Thyroid gland (tissue), 4 donors: ENCODE results near the gene HDAC9. TPM values are rescaled to one million over a fixed set of nuclear protein-coding genes. Genes with fewer than 3 reads are reported as not detected.

Experiments used
- DNase-seq, 2 donors: peaks; one replicate each; pipeline ENCODE4 v3.0.0-alpha.2; 2019
- H3K27ac ChIP-seq, 3 donors: fragments of 200-600 bp; sonication (generic); 1 replicate in 2 of 3; 2 replicates in 1 of 3; pipeline ENCODE4 v1.5.1; 2016 to 2019; ENCODE audit warnings: mild to moderate bottlenecking in 1 of 3, moderate library complexity in 1 of 3
- H3K27me3 ChIP-seq: fragments of 200-600 bp; sonication (generic); one replicate; pipeline ENCODE4 v1.5.1; 2019
- H3K36me3 ChIP-seq, 2 donors: fragments of 200-600 bp; sonication (generic); one replicate each; pipeline ENCODE4 v1.5.1; 2016 to 2019
- H3K4me1 ChIP-seq, 2 donors: fragments of 200-600 bp; sonication (generic); one replicate each; pipeline ENCODE4 v1.5.1; 2017 to 2019
- H3K4me3 ChIP-seq, 3 donors: fragments of 200-600 bp; sonication (generic); replicated peaks in 1 of 3; 1 replicate in 2 of 3; 2 replicates in 1 of 3; pipeline ENCODE4 v1.5.1; 2016; ENCODE audit warnings: mild to moderate bottlenecking in 1 of 3
- H3K9me3 ChIP-seq: fragments of 200-600 bp; sonication (generic); one replicate; pipeline ENCODE4 v1.5.1; 2017
- CTCF ChIP-seq, 6 experiments: fragments of 200-600 bp in 3 of 6; fragments of 450-650 bp in 3 of 6; sonication (generic) in 3 of 6; IDR thresholded peaks; one replicate each; pipeline ENCODE4 v1.5.1; 2016 to 2019; ENCODE audit warnings: antibody characterized with exemption in 6 of 6, mild to moderate bottlenecking in 2 of 6, inconsistent platforms in 1 of 6, moderate library complexity in 1 of 6
- POLR2A ChIP-seq, 2 donors: fragments of 450-650 bp; IDR thresholded peaks; one replicate each; pipeline ENCODE4 v1.6.1; 2017; ENCODE audit warnings: antibody characterized with exemption in 2 of 2, mild to moderate bottlenecking in 2 of 2, moderate library complexity in 1 of 2
- WGBS, 2 donors: methylation state at CpG; one replicate each; pipeline ENCODE4 v1.1.5; 2017; 5-methylcytosine and 5-hydroxymethylcytosine counted together
- intact Hi-C: fragments of 100-400 bp; cut with DNase I; formaldehyde crosslinking; loops from one replicate; pipeline ENCODE4 v1.15.1; 2023
- total RNA-seq, 4 donors: library from RNA; depleted of rRNA; stranded (reverse); fragments of >200 nt; gene quantifications; one replicate each; pipeline ENCODE4 v1.2.3, GENCODE V29; 2016

Gene HDAC9
- total RNA-seq, 4 donors from 2014 or later = 5.4 to 28.2 (median 7.2) TPM

GRCh38 chr7:18530224-18531179 is 35.0 kb downstream of the HDAC9 start:
- Histone ChIP-seq H3K27me3 (no peaks in the 10 kb centered on the region), H3K9me3 (no peaks in the 10 kb centered on the region), H3K4me3 (no peak overlapping the region), H3K27ac (peak overlapping the region in 1 of 3 donors; percentile 19), H3K4me1 (peaks cover 0 to 5% of the 10 kb centered on the region in 2 donors), H3K36me3 (no peaks in the 10 kb centered on the region)
- DNase-seq = peak in 1 of 2 donors; percentile 13
- 74 to 80% methylated on average over 5 of the region's 5 CpGs for WGBS, 2 donors
- intact Hi-C loops = no loop called here
- TF ChIP-seq POLR2A (IDR thresholded peaks at IDR 0.05) (no peak), CTCF (IDR thresholded peaks at IDR 0.05) (no peak)

DNA sequence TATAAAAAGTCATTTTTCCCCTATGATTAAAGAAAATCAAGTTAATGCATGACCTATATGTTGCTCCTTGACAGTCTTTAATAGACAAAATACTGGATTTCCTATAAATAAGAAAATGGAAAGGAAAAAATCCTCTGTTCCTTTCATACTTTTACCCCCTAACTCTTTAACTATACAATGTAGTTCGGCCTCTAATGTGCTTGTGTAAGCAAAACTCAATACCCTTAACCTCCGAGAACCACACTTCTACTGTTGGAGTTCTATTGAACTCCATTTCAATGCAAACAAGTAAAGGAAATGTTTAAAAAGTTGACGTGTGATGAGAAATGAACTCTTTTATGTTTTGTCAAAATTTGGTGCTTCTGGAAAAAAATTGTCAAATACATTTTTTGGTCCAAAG is 36.0 kb downstream of the HDAC9 start:
- no peaks in the 10 kb centered on the region for H3K9me3 ChIP-seq
- intact Hi-C loops = no loop called here
- H3K27ac ChIP-seq = no peak overlapping the region
- TF ChIP-seq POLR2A (IDR thresholded peaks at IDR 0.05) = no peak
- TF ChIP-seq CTCF (IDR thresholded peaks at IDR 0.05) = no peak
- 85 to 88% methylated on average over 3 of the region's 3 CpGs for WGBS, 2 donors
- peaks cover 0 to 5% of the 10 kb centered on the region in 2 donors for H3K4me1 ChIP-seq
- H3K27me3 ChIP-seq = no peaks in the 10 kb centered on the region
- no peak overlapping the region for H3K4me3 ChIP-seq
- H3K36me3 ChIP-seq = no peaks in the 10 kb centered on the region
- DNase-seq = no peak

DNA sequence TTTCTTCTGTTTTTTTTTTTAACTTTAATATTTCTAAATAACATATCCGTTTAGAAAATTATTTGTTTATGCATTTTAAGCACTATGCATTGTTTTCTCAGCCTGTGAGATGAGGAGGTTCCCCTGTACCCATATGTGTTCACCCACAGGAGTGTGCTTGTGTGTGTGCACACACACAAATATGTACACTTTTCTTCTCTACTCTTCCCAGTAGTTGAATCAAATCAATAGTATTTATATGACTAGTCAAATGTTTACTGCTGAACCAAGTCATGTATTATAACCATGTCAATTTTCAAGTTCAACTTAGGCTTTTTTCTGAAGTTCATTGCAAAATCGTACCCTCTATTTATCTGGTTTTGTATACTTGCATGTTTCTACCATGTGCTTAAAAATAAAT is 37.3 kb downstream of the HDAC9 start:
- Histone ChIP-seq H3K27me3 (no peaks in the 10 kb centered on the region), H3K4me3 (no peak overlapping the region), H3K36me3 (no peaks in the 10 kb centered on the region), H3K4me1 (peaks cover 0 to 5% of the 10 kb centered on the region in 2 donors), H3K9me3 (no peaks in the 10 kb centered on the region), H3K27ac (no peak overlapping the region)
- no peak for DNase-seq
- 76 to 81% methylated on average over 2 of the region's 2 CpGs for WGBS, 2 donors
- no peak for TF ChIP-seq CTCF (IDR thresholded peaks at IDR 0.05)
- no peak for TF ChIP-seq POLR2A (IDR thresholded peaks at IDR 0.05)
- intact Hi-C loops = no loop called here

GRCh38 chr7:18534481-18534880 is 38.9 kb downstream of the HDAC9 start:
- H3K4me3 ChIP-seq = no peak overlapping the region
- TF ChIP-seq CTCF (IDR thresholded peaks at IDR 0.05) = no peak
- TF ChIP-seq POLR2A (IDR thresholded peaks at IDR 0.05) = no peak
- no peaks in the 10 kb centered on the region for H3K27me3 ChIP-seq
- DNase-seq = no peak
- H3K36me3 ChIP-seq = no peaks in the 10 kb centered on the region
- H3K9me3 ChIP-seq = no peaks in the 10 kb centered on the region
- H3K4me1 ChIP-seq = peaks cover 0 to 5% of the 10 kb centered on the region in 2 donors
- H3K27ac ChIP-seq = no peak overlapping the region
- 76 to 84% methylated on average over 5 of the region's 5 CpGs for WGBS, 2 donors
- intact Hi-C loops = no loop called here

GRCh38 chr7:18535810-18536415 is 40.4 kb downstream of the HDAC9 start:
- 87 to 95% methylated on average over 2 of the region's 2 CpGs for WGBS, 2 donors
- no peak for TF ChIP-seq CTCF (IDR thresholded peaks at IDR 0.05)
- TF ChIP-seq POLR2A (IDR thresholded peaks at IDR 0.05) = no peak
- intact Hi-C loops = no loop called here
- Histone ChIP-seq H3K4me3 (no peak overlapping the region), H3K9me3 (no peaks in the 10 kb centered on the region), H3K27me3 (no peaks in the 10 kb centered on the region), H3K27ac (no peak overlapping the region), H3K36me3 (no peaks in the 10 kb centered on the region), H3K4me1 (peaks cover 0 to 7% of the 10 kb centered on the region in 2 donors)
- DNase-seq = no peak
